ENCODE results near the gene HCAR2. TPM values are rescaled to one million over a fixed set of nuclear protein-coding genes. Genes with fewer than 3 reads are reported as not detected.
"Not testable (repeated sequence)": the region's sequence is repeated elsewhere in the genome, so short reads cannot be mapped to it uniquely, and the experiment has no call there.

The HCAR2 gene
- not detected in 2 replicates for total RNA-seq
- long read RNA-seq = 0 reads

- H3K27ac Mint-ChIP-seq (ENCODE audit: unreplicated experiment); H3K36me3 Mint-ChIP-seq (ENCODE audit: low read depth); H3K9me3 Mint-ChIP-seq; H3K27me3 Mint-ChIP-seq (ENCODE audit: low read depth); H3K4me1 Mint-ChIP-seq; H3K4me3 Mint-ChIP-seq; DNase-seq (ENCODE audit: low read depth, low spot score): not testable (repeated sequence)
Measured at GRCh38 chr12:122702890-122703611, at the start of gene HCAR2. Gene HCAR2 (minus strand): TSS chr12:122703357. CDS start chr12:122703283, 74 bp downstream.

- H3K27me3 Mint-ChIP-seq (ENCODE audit: low read depth) = no peaks in the 10 kb centered on the region
- peak; percentile 100 for DNase-seq (ENCODE audit: low read depth, low spot score)
- peaks cover 3% of the 10 kb centered on the region for H3K36me3 Mint-ChIP-seq (ENCODE audit: low read depth)
- H3K4me1 Mint-ChIP-seq = peaks cover 41% of the 10 kb centered on the region
- TF ChIP-seq CTCF (conservative IDR thresholded peaks at IDR 0.05) = peak; percentile 78
- peak within 1 kb of the TSS; percentile 95 for H3K4me3 Mint-ChIP-seq
- peak within 1 kb of the TSS; percentile 98 for H3K27ac Mint-ChIP-seq (ENCODE audit: unreplicated experiment)
- H3K9me3 Mint-ChIP-seq = no peaks in the 10 kb centered on the region
Measured at GRCh38 chr12:122752464-122753318, 49.5 kb upstream of the HCAR2 start, which contains the start of gene DENR. Gene DENR (plus strand): TSS chr12:122752824. CDS start chr12:122753702, 878 bp downstream.

- DNase-seq (ENCODE audit: low read depth, low spot score) = not testable (repeated sequence)
Measured at GRCh38 chr12:122750781-122751515, 47.8 kb upstream of the HCAR2 start.

GRCh38 chr12:122749569-122750332 lies 46.6 kb upstream of the HCAR2 start:
- Mint-ChIP-seq H3K4me1 (peaks cover 34% of the 10 kb centered on the region), H3K9me3 (no peaks in the 10 kb centered on the region), H3K27me3 (ENCODE audit: low read depth) (no peaks in the 10 kb centered on the region), H3K27ac (ENCODE audit: unreplicated experiment) (no peak overlapping the region), H3K4me3 (peak overlapping the region; percentile 21), H3K36me3 (ENCODE audit: low read depth) (no peaks in the 10 kb centered on the region)
- DNase-seq (ENCODE audit: low read depth, low spot score) = no peak
- TF ChIP-seq CTCF (conservative IDR thresholded peaks at IDR 0.05) = no peak

More at GRCh38 chr12:122750781-122751515, 47.8 kb upstream of the HCAR2 start:
- peak overlapping the region; percentile 95 for H3K4me3 Mint-ChIP-seq
- H3K4me1 Mint-ChIP-seq = peaks cover 37% of the 10 kb centered on the region
- H3K36me3 Mint-ChIP-seq (ENCODE audit: low read depth); H3K9me3 Mint-ChIP-seq; H3K27me3 Mint-ChIP-seq (ENCODE audit: low read depth): not testable (repeated sequence)
- H3K27ac Mint-ChIP-seq (ENCODE audit: unreplicated experiment) = peak overlapping the region; percentile 72

GRCh38 chr12:122747224-122748135 lies 44.3 kb upstream of the HCAR2 start:
- no peaks in the 10 kb centered on the region for H3K27me3 Mint-ChIP-seq (ENCODE audit: low read depth)
- peaks cover 16% of the 10 kb centered on the region for H3K4me1 Mint-ChIP-seq
- peak overlapping the region; percentile 19 for H3K27ac Mint-ChIP-seq (ENCODE audit: unreplicated experiment)
- DNase-seq (ENCODE audit: low read depth, low spot score) = no peak
- no peaks in the 10 kb centered on the region for H3K9me3 Mint-ChIP-seq
- H3K36me3 Mint-ChIP-seq (ENCODE audit: low read depth) = no peaks in the 10 kb centered on the region
- no peak overlapping the region for H3K4me3 Mint-ChIP-seq
- no peak for TF ChIP-seq CTCF (conservative IDR thresholded peaks at IDR 0.05)

Measured in neural crest cell (in vitro differentiated cells).